Right atrium auricular region (tissue), 2 donors: ENCODE measurements around the gene ZNF334. TPM values are rescaled to one million over a fixed set of nuclear protein-coding genes. Genes with fewer than 3 reads are reported as not detected.
A peak's percentile ranks its signal among the peaks of the same experiment; 100 is the strongest.

ENCODE experiments used
- DNase-seq: peaks from one replicate; pipeline ENCODE4 v3.0.0-alpha.2; 2019; ENCODE audit warnings: low spot score
- H3K27ac ChIP-seq, 2 donors: fragments of 200-600 bp; sonication (generic); 1 replicate in 1 of 2; 2 replicates in 1 of 2; pipeline ENCODE4 v1.5.1; 2016 to 2019
- H3K27me3 ChIP-seq, 2 donors: fragments of 200-600 bp; sonication (generic); one replicate each; pipeline versions ENCODE4 v1.5.1 to v1.6.0; 2017 to 2019
- H3K36me3 ChIP-seq: fragments of 200-600 bp; sonication (generic); one replicate; pipeline ENCODE4 v1.5.1; 2016
- H3K4me1 ChIP-seq, 2 donors: fragments of 200-600 bp; sonication (generic); one replicate each; pipeline versions ENCODE4 v1.5.1 to v1.6.0; 2017 to 2019
- H3K4me3 ChIP-seq, 2 donors: fragments of 200-600 bp; sonication (generic); 1 replicate in 1 of 2; 2 replicates in 1 of 2; pipeline ENCODE4 v1.5.1; 2017 to 2019; ENCODE audit warnings: mild to moderate bottlenecking in 1 of 2, moderate library complexity in 1 of 2
- H3K9me3 ChIP-seq, 2 donors: fragments of 200-600 bp; sonication (generic); one replicate each; pipeline ENCODE4 v1.5.1; 2019
- total RNA-seq, 2 donors: library from RNA; depleted of rRNA; stranded (reverse); fragments of >200 nt; gene quantifications; one replicate each; pipeline ENCODE4 v1.1.0, GENCODE V29; 2016
- TF ChIP-seq, protein P1 (sequence below), 2 donors: fragments of 200-600 bp; sonication (generic); IDR thresholded peaks; one replicate each; pipeline ENCODE4 v1.5.1; 2019; ENCODE audit warnings: antibody characterized with exemption in 2 of 2

Gene ZNF334
- total RNA-seq, 2 donors from 2014 or later, result 0.79 to 1.3 TPM

- no peak overlapping the region for H3K27ac ChIP-seq
- H3K4me1 ChIP-seq, result no peaks in the 10 kb centered on the region
- TF ChIP-seq, protein P1, sequence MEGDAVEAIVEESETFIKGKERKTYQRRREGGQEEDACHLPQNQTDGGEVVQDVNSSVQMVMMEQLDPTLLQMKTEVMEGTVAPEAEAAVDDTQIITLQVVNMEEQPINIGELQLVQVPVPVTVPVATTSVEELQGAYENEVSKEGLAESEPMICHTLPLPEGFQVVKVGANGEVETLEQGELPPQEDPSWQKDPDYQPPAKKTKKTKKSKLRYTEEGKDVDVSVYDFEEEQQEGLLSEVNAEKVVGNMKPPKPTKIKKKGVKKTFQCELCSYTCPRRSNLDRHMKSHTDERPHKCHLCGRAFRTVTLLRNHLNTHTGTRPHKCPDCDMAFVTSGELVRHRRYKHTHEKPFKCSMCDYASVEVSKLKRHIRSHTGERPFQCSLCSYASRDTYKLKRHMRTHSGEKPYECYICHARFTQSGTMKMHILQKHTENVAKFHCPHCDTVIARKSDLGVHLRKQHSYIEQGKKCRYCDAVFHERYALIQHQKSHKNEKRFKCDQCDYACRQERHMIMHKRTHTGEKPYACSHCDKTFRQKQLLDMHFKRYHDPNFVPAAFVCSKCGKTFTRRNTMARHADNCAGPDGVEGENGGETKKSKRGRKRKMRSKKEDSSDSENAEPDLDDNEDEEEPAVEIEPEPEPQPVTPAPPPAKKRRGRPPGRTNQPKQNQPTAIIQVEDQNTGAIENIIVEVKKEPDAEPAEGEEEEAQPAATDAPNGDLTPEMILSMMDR (IDR thresholded peaks at IDR 0.05), result no peak
- no peaks in the 10 kb centered on the region for H3K9me3 ChIP-seq
- no peak overlapping the region for H3K4me3 ChIP-seq
- DNase-seq, result no peak
- no peaks in the 10 kb centered on the region for H3K27me3 ChIP-seq
- no peaks in the 10 kb centered on the region for H3K36me3 ChIP-seq
Observed at GRCh38 chr20:46523696-46524328, 10.5 kb upstream of the ZNF334 start.

GRCh38 chr20:46523108-46523507 lies 9.7 kb upstream of the ZNF334 start:
- no peak for DNase-seq
- H3K27ac ChIP-seq, result no peak overlapping the region
- no peaks in the 10 kb centered on the region for H3K9me3 ChIP-seq
- H3K4me1 ChIP-seq, result no peaks in the 10 kb centered on the region
- H3K27me3 ChIP-seq, result no peaks in the 10 kb centered on the region
- H3K36me3 ChIP-seq, result no peaks in the 10 kb centered on the region
- TF ChIP-seq, protein P1 (IDR thresholded peaks at IDR 0.05), result no peak
- no peak overlapping the region for H3K4me3 ChIP-seq

DNA sequence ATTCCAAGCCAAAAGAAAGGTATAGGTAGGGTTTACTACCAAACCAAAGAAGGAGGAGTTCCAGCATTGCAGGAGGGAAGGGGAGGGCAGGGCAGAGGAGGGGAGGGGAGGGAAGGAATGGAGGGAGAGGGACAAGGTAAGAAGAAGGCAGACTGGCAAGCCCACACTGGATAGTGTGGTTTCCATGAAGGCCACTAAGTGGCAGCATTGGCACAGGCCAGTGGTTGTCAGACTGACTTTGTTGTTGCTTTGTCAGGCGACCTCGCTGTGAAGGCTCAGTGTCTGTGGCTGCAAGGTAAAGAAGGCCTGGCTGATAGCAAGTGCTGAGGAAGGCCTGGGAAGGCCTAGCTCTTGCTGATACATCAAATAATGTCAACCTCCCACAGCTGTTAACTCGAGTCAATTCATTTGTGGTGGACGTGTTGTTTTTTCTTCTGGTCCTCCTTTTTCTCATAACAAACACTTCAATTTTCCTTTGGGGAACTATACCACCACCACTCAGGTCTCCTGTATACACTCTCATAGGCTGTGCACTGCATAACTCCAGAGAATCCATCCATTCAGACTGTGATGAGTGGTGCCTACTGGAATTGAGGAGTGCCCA lies 7.7 kb upstream of the ZNF334 start:
- Histone ChIP-seq H3K36me3 (no peaks in the 10 kb centered on the region), H3K4me1 (no peaks in the 10 kb centered on the region), H3K27ac (no peak overlapping the region), H3K9me3 (no peaks in the 10 kb centered on the region), H3K27me3 (no peaks in the 10 kb centered on the region), H3K4me3 (no peak overlapping the region)
- DNase-seq, result no peak
- TF ChIP-seq, protein P1 (IDR thresholded peaks at IDR 0.05), result peak in 1 of 2 donors; percentile 59

DNA sequence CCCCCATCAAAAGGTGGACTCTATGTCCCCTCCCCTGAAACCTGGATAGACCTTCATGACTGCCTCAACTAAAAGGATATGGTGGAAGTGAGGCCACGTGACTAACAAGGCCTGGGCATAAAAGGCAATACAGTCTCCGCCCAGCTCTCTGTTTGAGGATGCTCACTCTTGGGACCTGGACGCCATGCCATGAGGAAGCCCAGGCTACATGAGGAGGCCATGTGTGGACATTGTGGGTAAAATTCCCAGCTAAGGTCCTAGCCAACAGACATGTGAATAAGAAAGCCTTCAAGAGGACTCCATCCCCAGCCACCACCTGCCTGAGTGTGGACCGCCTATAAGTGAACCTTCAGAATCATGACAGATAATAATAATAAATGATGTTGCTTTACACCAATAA lies 7.2 kb upstream of the ZNF334 start:
- Histone ChIP-seq H3K4me1 (no peaks in the 10 kb centered on the region), H3K27me3 (no peaks in the 10 kb centered on the region), H3K9me3 (no peaks in the 10 kb centered on the region), H3K4me3 (no peak overlapping the region), H3K27ac (no peak overlapping the region), H3K36me3 (no peaks in the 10 kb centered on the region)
- no peak for DNase-seq
- TF ChIP-seq, protein P1 (IDR thresholded peaks at IDR 0.05), result no peak

GRCh38 chr20:46519471-46520068 lies 6.2 kb upstream of the ZNF334 start:
- no peaks in the 10 kb centered on the region for H3K4me1 ChIP-seq
- TF ChIP-seq, protein P1 (IDR thresholded peaks at IDR 0.05), result no peak
- H3K9me3 ChIP-seq, result no peaks in the 10 kb centered on the region
- no peak overlapping the region for H3K4me3 ChIP-seq
- no peak for DNase-seq
- no peak overlapping the region for H3K27ac ChIP-seq
- H3K27me3 ChIP-seq, result no peaks in the 10 kb centered on the region
- H3K36me3 ChIP-seq, result no peaks in the 10 kb centered on the region
